DND-41 (cell line): ENCODE data around the gene ANO1.

Experiments
- CTCF ChIP-seq: IDR thresholded peaks from 2 replicates; pipeline ENCODE4 v1.5.1; 2012; ENCODE audit warnings: borderline replicate concordance, low read length, moderate library complexity, mild to moderate bottlenecking; ENCODE audit not compliant: poor library complexity, severe bottlenecking; ENCODE audit errors: extremely low read depth
- EZH2 ChIP-seq: IDR thresholded peaks from 3 replicates; pipeline ENCODE4 v1.6.1; 2012; ENCODE audit warnings: borderline replicate concordance, low read depth, mild to moderate bottlenecking, moderate library complexity, low read length, inconsistent platforms; ENCODE audit not compliant: severe bottlenecking

DNA sequence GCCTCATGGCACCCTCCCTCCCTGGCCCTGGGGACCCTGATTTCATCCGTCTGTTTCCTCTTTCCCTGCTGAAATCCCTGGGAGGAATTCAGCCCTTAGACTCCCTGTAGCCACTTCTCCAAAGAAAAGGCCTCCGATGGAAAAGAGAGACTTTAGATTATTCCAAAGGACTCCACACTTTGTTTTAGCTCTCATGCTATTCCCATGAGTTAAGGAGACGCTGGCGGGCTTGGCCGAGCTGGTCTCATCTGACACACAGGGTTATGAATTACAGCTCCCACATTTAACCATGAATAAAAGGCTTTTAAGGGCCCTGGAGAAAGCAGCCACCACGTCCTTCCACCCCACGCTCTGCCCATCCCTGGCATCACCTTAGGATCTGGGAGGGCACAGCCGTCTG lies 57.0 kb downstream of the ANO1 start:
- no peak for TF ChIP-seq CTCF
- no peak for TF ChIP-seq EZH2
